Limb (tissue), 2 donors: Measurements from ENCODE around the gene TYRP1.

Source experiments
- DNase-seq, 2 donors: peaks; one replicate each; pipeline ENCODE4 v3.0.0-alpha.2; 2016; ENCODE audit errors: extremely low spot score in 2 of 2

Gene TYRP1

GRCh38 chr9:12732971-12733370 is 39.8 kb downstream of the TYRP1 start:
- no peak for DNase-seq

- no peak for DNase-seq
These were observed 42.5 kb downstream of the TYRP1 start for GRCh38 chr9:12735665-12736064.

DNA sequence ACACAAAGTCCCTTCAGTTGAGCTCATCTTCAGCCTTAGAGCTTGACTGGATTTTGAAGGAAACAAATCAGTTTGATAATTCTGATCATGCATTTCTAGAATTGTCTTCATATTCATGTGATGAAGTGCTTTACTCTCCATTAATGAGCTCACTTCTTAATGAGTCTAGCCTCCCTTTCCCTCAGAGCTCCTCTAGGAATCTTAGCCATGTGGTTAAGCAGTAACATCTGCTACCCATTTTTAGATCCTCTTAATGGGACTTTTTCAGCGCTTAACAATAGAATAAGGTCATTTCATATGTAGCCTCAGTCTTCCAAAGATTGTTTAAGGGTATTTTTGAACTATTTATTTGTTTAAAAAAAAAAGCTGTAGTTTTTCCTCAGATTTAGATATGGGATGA is 44.7 kb downstream of the TYRP1 start:
- DNase-seq, result no peak

- no peak for DNase-seq
These were observed 45.9 kb downstream of the TYRP1 start for GRCh38 chr9:12739014-12739652.

GRCh38 chr9:12740845-12741244 is 47.7 kb downstream of the TYRP1 start:
- no peak for DNase-seq

DNA sequence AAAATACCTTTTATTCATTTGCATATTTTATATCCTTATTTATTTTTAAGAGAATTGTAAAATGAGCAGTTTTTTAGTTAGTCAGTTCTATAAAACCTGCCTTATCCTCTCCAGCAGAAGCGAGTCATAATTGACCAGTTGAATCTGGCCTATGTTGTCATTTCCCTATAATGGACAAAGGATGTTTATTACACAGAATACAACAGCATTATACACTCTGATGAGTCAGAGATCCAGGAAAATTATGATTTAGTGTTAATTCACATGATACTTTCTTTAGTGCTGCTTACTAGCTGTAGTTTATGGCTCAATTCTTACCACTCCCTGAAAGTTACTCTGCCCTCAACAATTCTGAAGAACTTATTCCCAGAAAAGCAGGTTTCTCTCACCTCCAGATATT is 54.8 kb downstream of the TYRP1 start:
- DNase-seq, result no peak

GRCh38 chr9:12748954-12749353 is 55.8 kb downstream of the TYRP1 start:
- DNase-seq, result no peak

DNA sequence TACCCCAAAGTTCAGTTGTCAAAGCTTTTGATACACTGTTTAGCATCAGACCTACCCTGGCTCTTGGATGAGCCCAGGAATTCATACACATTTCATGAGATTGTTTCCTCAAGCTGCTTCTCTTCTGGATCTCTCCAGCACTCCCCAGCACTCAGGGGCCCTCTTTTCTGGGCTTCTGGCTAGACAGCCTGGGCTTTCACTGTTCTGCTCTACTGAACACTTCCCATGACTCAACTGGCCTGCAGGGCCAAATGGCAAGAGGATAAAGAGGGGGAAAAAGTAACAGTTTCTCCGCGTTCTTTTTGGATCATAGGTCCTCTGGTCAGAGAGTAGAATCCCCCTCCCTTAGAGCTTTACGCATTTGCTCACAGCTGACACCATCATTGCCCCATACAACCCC is 60.7 kb downstream of the TYRP1 start:
- DNase-seq, result no peak

- DNase-seq, result no peak
These were observed 66.6 kb downstream of the TYRP1 start for GRCh38 chr9:12759761-12760160.
